HG02610 (cell line): ENCODE data around the gene RERE.

Source experiments
- ATAC-seq: cut with Tn5 transposase; IDR thresholded peaks from one replicate; pipeline ENCODE4 v1.9.1; 2021; ENCODE audit warnings: mild to moderate bottlenecking, moderate library complexity; ENCODE audit not compliant: unreplicated experiment

Gene RERE

GRCh38 chr1:8374356-8374755 is 443.1 kb downstream of the RERE start:
- no peak for ATAC-seq

- no peak for ATAC-seq
Observed at GRCh38 chr1:8373581-8374241, 443.7 kb downstream of the RERE start.

GRCh38 chr1:8373125-8373524 is 444.3 kb downstream of the RERE start:
- ATAC-seq: no peak

GRCh38 chr1:8371372-8371991 is 446.0 kb downstream of the RERE start:
- no peak for ATAC-seq

- no peak for ATAC-seq
Observed at GRCh38 chr1:8370905-8371315, 446.5 kb downstream of the RERE start.

- no peak for ATAC-seq
Observed at GRCh38 chr1:8370046-8370881, 447.2 kb downstream of the RERE start.

GRCh38 chr1:8368956-8369639 is 448.3 kb downstream of the RERE start:
- no peak for ATAC-seq

- ATAC-seq: no peak
Observed at GRCh38 chr1:8367571-8368194, 449.8 kb downstream of the RERE start.

- no peak for ATAC-seq
Observed at GRCh38 chr1:8365661-8366362, 451.6 kb downstream of the RERE start.

GRCh38 chr1:8364528-8365442 is 452.7 kb downstream of the RERE start:
- no peak for ATAC-seq

- ATAC-seq: no peak
Observed at GRCh38 chr1:8363767-8364301, 453.6 kb downstream of the RERE start.

- ATAC-seq: no peak
Observed at GRCh38 chr1:8363186-8363766, 454.2 kb downstream of the RERE start.

GRCh38 chr1:8362701-8363101 is 454.7 kb downstream of the RERE start:
- no peak for ATAC-seq

- ATAC-seq: no peak
Observed at GRCh38 chr1:8361198-8361849, 456.1 kb downstream of the RERE start.

GRCh38 chr1:8360493-8361197 is 456.8 kb downstream of the RERE start:
- ATAC-seq: no peak

GRCh38 chr1:8359617-8360481 is 457.6 kb downstream of the RERE start:
- ATAC-seq: no peak
